Uterus (tissue), 2 donors: Measurements from ENCODE around the gene MRPL44.

Experiments used
- CTCF ChIP-seq, 4 experiments: fragments of 200-600 bp in 2 of 4; fragments of 450-650 bp in 2 of 4; sonication (generic) in 2 of 4; IDR thresholded peaks; one replicate each; pipeline ENCODE4 v1.5.1; 2016 to 2019; ENCODE audit warnings: antibody characterized with exemption in 4 of 4, mild to moderate bottlenecking in 2 of 4, moderate library complexity in 1 of 4
- POLR2A ChIP-seq, 2 donors: fragments of 450-650 bp; IDR thresholded peaks; one replicate each; pipeline ENCODE4 v1.6.1; 2016; ENCODE audit warnings: antibody characterized with exemption in 2 of 2, mild to moderate bottlenecking in 1 of 2, moderate library complexity in 1 of 2

GRCh38 chr2:223921204-223921603 lies 36.1 kb upstream of the MRPL44 start:
- TF ChIP-seq CTCF (IDR thresholded peaks at IDR 0.05) (no peak), POLR2A (IDR thresholded peaks at IDR 0.05) (no peak)
